ENCODE measurements around the gene PHKA2.

The PHKA2 gene

DNA sequence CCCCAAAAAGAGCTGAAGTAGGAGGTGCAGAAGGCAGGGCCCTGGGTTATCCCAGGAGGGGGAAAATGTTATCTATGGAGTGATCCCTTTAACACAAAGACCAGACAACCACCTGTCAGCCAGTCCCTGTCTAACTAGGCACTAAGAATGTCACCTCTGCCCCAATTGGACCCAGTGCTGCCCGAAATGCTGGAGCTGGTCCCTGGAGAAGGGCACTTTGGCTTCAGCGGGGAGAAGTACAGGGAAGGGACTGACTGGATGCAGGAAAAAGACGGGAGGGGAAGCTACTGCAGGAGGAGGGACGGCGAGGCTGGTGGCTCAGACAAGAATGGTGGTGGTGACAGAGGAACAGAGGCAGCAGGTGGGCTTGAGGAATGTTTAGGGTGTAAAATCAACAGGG is 17.3 kb downstream of the PHKA2 start:
- H3K27ac Mint-ChIP-seq (ENCODE audit: low read depth), result no peak overlapping the region
- H3K4me3 Mint-ChIP-seq, result no peak overlapping the region
- H3K4me1 Mint-ChIP-seq, result peaks cover 17% of the 10 kb centered on the region
- DNase-seq (ENCODE audit: low spot score in 2 of 2) (no peak), ATAC-seq (replicated peaks; ENCODE audit: extremely low read depth, poor library complexity, severe bottlenecking) (no peak)
- no peaks in the 10 kb centered on the region for H3K27me3 Mint-ChIP-seq
- peaks cover 2% of the 10 kb centered on the region for H3K36me3 Mint-ChIP-seq (ENCODE audit: insufficient read depth)
- no peaks in the 10 kb centered on the region for H3K9me3 Mint-ChIP-seq

GRCh38 chrX:18964901-18965300 is 19.0 kb downstream of the PHKA2 start:
- peaks cover 2% of the 10 kb centered on the region for H3K36me3 Mint-ChIP-seq (ENCODE audit: insufficient read depth)
- peaks cover 26% of the 10 kb centered on the region for H3K4me1 Mint-ChIP-seq
- H3K4me3 Mint-ChIP-seq, result no peak overlapping the region
- no peaks in the 10 kb centered on the region for H3K9me3 Mint-ChIP-seq
- DNase-seq (ENCODE audit: low spot score in 2 of 2), result no peak
- no peaks in the 10 kb centered on the region for H3K27me3 Mint-ChIP-seq
- no peak overlapping the region for H3K27ac Mint-ChIP-seq (ENCODE audit: low read depth)
- ATAC-seq (replicated peaks; ENCODE audit: extremely low read depth, poor library complexity, severe bottlenecking), result no peak

DNA sequence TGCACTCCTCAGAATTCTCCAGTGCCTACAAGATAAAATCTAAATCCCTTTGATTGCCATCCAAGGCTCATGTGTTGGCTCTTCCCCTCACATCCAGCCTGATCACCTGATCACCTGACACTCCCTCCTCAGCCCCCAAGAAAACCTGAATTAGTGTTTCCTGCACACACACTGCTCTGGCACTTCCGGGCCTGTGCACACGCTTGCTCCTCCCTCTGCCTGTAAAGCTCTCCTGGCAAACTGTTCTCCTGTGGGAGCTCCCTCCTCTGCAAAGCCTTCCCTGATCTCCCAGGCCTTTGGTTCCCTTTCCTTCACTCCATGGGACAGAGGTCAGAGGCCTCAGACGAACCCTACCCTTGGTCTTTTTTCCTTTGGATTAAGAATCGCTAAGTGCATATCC is 19.9 kb downstream of the PHKA2 start:
- Mint-ChIP-seq H3K9me3 (no peaks in the 10 kb centered on the region), H3K4me1 (peaks cover 26% of the 10 kb centered on the region), H3K4me3 (no peak overlapping the region), H3K27me3 (no peaks in the 10 kb centered on the region), H3K27ac (ENCODE audit: low read depth) (no peak overlapping the region), H3K36me3 (ENCODE audit: insufficient read depth) (peaks cover 2% of the 10 kb centered on the region)
- DNase-seq (ENCODE audit: low spot score in 2 of 2) (no peak), ATAC-seq (replicated peaks; ENCODE audit: extremely low read depth, poor library complexity, severe bottlenecking) (no peak)

- Mint-ChIP-seq H3K4me1 (peaks cover 26% of the 10 kb centered on the region), H3K36me3 (ENCODE audit: insufficient read depth) (peaks cover 2% of the 10 kb centered on the region), H3K27ac (ENCODE audit: low read depth) (peak overlapping the region; percentile 80), H3K9me3 (no peaks in the 10 kb centered on the region), H3K27me3 (no peaks in the 10 kb centered on the region), H3K4me3 (no peak overlapping the region)
- DNase-seq (ENCODE audit: low spot score in 2 of 2), result no peak
- no peak for ATAC-seq (replicated peaks; ENCODE audit: extremely low read depth, poor library complexity, severe bottlenecking)
Observed at GRCh38 chrX:18962329-18962728, 21.6 kb downstream of the PHKA2 start.

GRCh38 chrX:18961686-18962085 is 22.2 kb downstream of the PHKA2 start:
- peaks cover 26% of the 10 kb centered on the region for H3K4me1 Mint-ChIP-seq
- H3K4me3 Mint-ChIP-seq, result no peak overlapping the region
- H3K27me3 Mint-ChIP-seq, result no peaks in the 10 kb centered on the region
- ATAC-seq (replicated peaks; ENCODE audit: extremely low read depth, poor library complexity, severe bottlenecking), result no peak
- H3K27ac Mint-ChIP-seq (ENCODE audit: low read depth), result peak overlapping the region; percentile 80
- H3K36me3 Mint-ChIP-seq (ENCODE audit: insufficient read depth), result peaks cover 3% of the 10 kb centered on the region
- DNase-seq (ENCODE audit: low spot score in 2 of 2), result no peak
- no peaks in the 10 kb centered on the region for H3K9me3 Mint-ChIP-seq

DNA sequence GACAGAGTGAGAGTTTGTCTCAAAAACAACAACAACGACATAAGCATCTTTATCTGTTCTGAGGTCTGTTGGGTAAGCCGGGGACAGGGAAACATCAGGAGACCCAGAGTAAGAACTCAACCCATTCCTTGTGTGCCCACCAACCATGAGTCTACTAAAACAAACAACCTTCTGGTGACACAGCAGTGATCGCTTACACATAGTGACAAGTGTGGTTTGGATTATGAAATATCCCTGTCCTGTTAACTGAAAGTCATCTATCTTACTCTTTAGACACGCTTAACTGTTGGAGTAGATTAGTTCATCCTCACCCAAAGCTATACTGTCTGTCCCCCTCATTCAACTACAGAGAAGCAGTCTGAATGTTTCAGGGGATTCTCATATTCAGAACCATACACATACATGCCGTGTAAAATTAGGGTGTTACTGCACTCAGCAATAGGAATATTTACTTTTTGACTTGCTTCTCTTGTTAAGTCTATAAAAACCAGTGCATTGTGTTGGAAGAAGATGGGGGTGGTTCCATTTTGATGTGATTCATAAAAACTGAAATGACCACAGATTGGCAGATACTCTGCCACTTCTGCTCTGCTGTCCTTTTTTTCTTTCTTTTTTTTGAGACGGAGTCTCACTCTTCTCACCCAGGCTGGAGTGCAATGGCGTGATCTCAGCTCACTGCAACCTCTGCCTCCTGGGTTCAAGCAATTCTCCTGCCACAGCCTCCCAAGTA is 27.4 kb downstream of the PHKA2 start:
- Mint-ChIP-seq H3K36me3 (ENCODE audit: insufficient read depth) (peaks cover 2% of the 10 kb centered on the region), H3K9me3 (no peaks in the 10 kb centered on the region), H3K27ac (ENCODE audit: low read depth) (no peak overlapping the region), H3K27me3 (no peaks in the 10 kb centered on the region), H3K4me3 (no peak overlapping the region), H3K4me1 (peaks cover 12% of the 10 kb centered on the region)
- DNase-seq (ENCODE audit: low spot score in 2 of 2) (no peak), ATAC-seq (replicated peaks; ENCODE audit: extremely low read depth, poor library complexity, severe bottlenecking) (no peak)

DNA sequence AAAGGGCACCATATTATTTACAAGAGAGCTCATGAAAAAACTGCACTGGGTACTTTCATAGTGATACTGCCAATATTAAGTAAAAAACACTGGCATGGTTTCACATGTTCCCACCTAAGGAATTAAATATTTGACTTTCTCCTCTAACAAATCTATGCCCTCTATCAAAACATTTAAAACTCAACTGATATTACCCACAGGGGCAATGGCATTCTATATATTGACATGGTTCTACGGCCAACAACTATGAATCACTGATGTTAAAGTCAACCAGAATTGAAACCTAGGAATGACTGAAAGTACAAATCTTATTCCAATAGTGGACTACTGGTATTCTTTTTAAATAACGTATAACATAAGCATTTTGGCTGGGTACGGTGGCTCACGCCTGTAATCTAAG is 28.2 kb downstream of the PHKA2 start:
- DNase-seq (ENCODE audit: low spot score in 2 of 2), result no peak
- Mint-ChIP-seq H3K9me3 (no peaks in the 10 kb centered on the region), H3K4me1 (peaks cover 12% of the 10 kb centered on the region), H3K4me3 (no peak overlapping the region), H3K27ac (ENCODE audit: low read depth) (no peak overlapping the region), H3K36me3 (ENCODE audit: insufficient read depth) (peaks cover 5% of the 10 kb centered on the region), H3K27me3 (no peaks in the 10 kb centered on the region)
- no peak for ATAC-seq (replicated peaks; ENCODE audit: extremely low read depth, poor library complexity, severe bottlenecking)

- peaks cover 12% of the 10 kb centered on the region for H3K36me3 Mint-ChIP-seq (ENCODE audit: insufficient read depth)
- no peak overlapping the region for H3K27ac Mint-ChIP-seq (ENCODE audit: low read depth)
- DNase-seq (ENCODE audit: low spot score in 2 of 2), result no peak
- no peak for ATAC-seq (replicated peaks; ENCODE audit: extremely low read depth, poor library complexity, severe bottlenecking)
- H3K4me1 Mint-ChIP-seq, result peaks cover 5% of the 10 kb centered on the region
- no peaks in the 10 kb centered on the region for H3K9me3 Mint-ChIP-seq
- H3K27me3 Mint-ChIP-seq, result no peaks in the 10 kb centered on the region
- H3K4me3 Mint-ChIP-seq, result no peak overlapping the region
Observed at GRCh38 chrX:18951032-18951431, 32.9 kb downstream of the PHKA2 start.

DNA sequence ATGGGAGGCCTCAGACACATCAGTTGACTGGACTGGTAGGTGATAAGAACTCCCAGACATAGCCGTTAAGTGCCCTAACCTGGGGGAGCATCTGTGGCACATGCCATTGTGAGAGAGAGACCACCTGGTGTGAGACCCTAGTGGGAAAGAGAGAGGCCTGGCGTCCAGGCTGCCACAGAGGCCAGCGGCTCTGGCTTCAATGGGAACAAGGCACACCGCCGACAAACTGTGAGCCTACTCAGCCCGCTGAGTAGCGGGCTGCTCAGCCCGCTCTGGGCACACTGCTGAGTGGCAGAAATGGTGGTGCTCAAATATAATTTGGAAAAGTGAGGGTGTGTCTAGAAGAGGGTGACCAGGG is 34.0 kb downstream of the PHKA2 start:
- ATAC-seq (replicated peaks; ENCODE audit: extremely low read depth, poor library complexity, severe bottlenecking) (no peak), DNase-seq (ENCODE audit: low spot score in 2 of 2) (no peak)
- no peaks in the 10 kb centered on the region for H3K9me3 Mint-ChIP-seq
- no peak overlapping the region for H3K27ac Mint-ChIP-seq (ENCODE audit: low read depth)
- H3K4me1 Mint-ChIP-seq, result peaks cover 1% of the 10 kb centered on the region
- no peaks in the 10 kb centered on the region for H3K27me3 Mint-ChIP-seq
- H3K4me3 Mint-ChIP-seq, result no peak overlapping the region
- peaks cover 13% of the 10 kb centered on the region for H3K36me3 Mint-ChIP-seq (ENCODE audit: insufficient read depth)

GRCh38 chrX:18949291-18949943 is 34.5 kb downstream of the PHKA2 start:
- H3K27ac Mint-ChIP-seq (ENCODE audit: low read depth), result no peak overlapping the region
- peaks cover 14% of the 10 kb centered on the region for H3K36me3 Mint-ChIP-seq (ENCODE audit: insufficient read depth)
- H3K9me3 Mint-ChIP-seq, result no peaks in the 10 kb centered on the region
- no peak overlapping the region for H3K4me3 Mint-ChIP-seq
- no peaks in the 10 kb centered on the region for H3K27me3 Mint-ChIP-seq
- DNase-seq (ENCODE audit: low spot score in 2 of 2) (no peak), ATAC-seq (replicated peaks; ENCODE audit: extremely low read depth, poor library complexity, severe bottlenecking) (no peak)
- H3K4me1 Mint-ChIP-seq, result no peaks in the 10 kb centered on the region

DNA sequence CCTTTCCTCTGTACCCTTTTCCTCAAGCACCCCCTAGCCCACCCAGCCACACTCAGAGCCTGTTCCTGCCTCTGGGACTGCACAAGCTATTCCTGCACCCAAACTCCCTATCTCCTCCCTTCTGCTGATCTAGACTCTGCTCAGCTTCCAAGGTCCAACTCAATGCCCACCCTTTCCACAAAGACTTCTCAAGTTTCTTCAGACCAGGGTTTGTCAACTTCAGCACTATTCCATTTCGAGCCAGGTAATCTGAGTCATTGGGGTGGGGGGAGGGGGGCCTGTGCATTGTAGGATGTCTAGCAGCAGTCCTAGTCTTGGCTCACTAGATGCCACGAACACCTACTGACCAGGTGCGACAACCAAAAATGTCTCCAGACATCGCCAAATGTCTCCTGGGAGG is 37.3 kb downstream of the PHKA2 start:
- ATAC-seq (replicated peaks; ENCODE audit: extremely low read depth, poor library complexity, severe bottlenecking), result no peak
- no peak for DNase-seq (ENCODE audit: low spot score in 2 of 2)
- Mint-ChIP-seq H3K27ac (ENCODE audit: low read depth) (no peak overlapping the region), H3K36me3 (ENCODE audit: insufficient read depth) (peaks cover 21% of the 10 kb centered on the region), H3K4me1 (no peaks in the 10 kb centered on the region), H3K4me3 (no peak overlapping the region), H3K9me3 (no peaks in the 10 kb centered on the region), H3K27me3 (no peaks in the 10 kb centered on the region)

- peaks cover 20% of the 10 kb centered on the region for H3K36me3 Mint-ChIP-seq (ENCODE audit: insufficient read depth)
- H3K27me3 Mint-ChIP-seq, result no peaks in the 10 kb centered on the region
- H3K4me1 Mint-ChIP-seq, result no peaks in the 10 kb centered on the region
- no peak for ATAC-seq (replicated peaks; ENCODE audit: extremely low read depth, poor library complexity, severe bottlenecking)
- H3K27ac Mint-ChIP-seq (ENCODE audit: low read depth), result no peak overlapping the region
- no peaks in the 10 kb centered on the region for H3K9me3 Mint-ChIP-seq
- no peak overlapping the region for H3K4me3 Mint-ChIP-seq
- no peak for DNase-seq (ENCODE audit: low spot score in 2 of 2)
Observed at GRCh38 chrX:18946157-18946556, 37.8 kb downstream of the PHKA2 start.

GRCh38 chrX:18945483-18945882 is 38.4 kb downstream of the PHKA2 start:
- no peak for ATAC-seq (replicated peaks; ENCODE audit: extremely low read depth, poor library complexity, severe bottlenecking)
- Mint-ChIP-seq H3K36me3 (ENCODE audit: insufficient read depth) (peaks cover 20% of the 10 kb centered on the region), H3K9me3 (no peaks in the 10 kb centered on the region)

More at GRCh38 chrX:18945483-18945882, 38.4 kb downstream of the PHKA2 start:
- no peak for DNase-seq (ENCODE audit: low spot score in 2 of 2)
- Mint-ChIP-seq H3K27ac (ENCODE audit: low read depth) (no peak overlapping the region), H3K4me1 (no peaks in the 10 kb centered on the region), H3K4me3 (no peak overlapping the region), H3K27me3 (no peaks in the 10 kb centered on the region)
